GM12878 (cell line): ENCODE results near the gene RAD23B. TPM values are rescaled to one million over a fixed set of nuclear protein-coding genes. Genes with fewer than 3 reads are reported as not detected.
"Not testable (repeated sequence)": the region's sequence is repeated elsewhere in the genome, so short reads cannot be mapped to it uniquely, and the experiment has no call there.

Experiments
- ATAC-seq: fragments of 200-7000 bp; cut with Tn5 transposase; 3 replicates; pipeline ENCODE4 v1.9.1; 2020; ENCODE audit warnings: mild to moderate bottlenecking, moderate library complexity
- BruUV-seq: library from RNA; stranded (reverse); fragments of 400-500 nt; replicated peaks from 2 replicates; lab custom pipeline; 2021; lab: Mats Ljungman, UMichigan
- CTCF ChIA-PET: fragments of 300-600 bp; sonication (Branson Sonifier 250); formaldehyde crosslinking; extraction: SDS; loops from one replicate; lab custom pipeline; 2021; ENCODE audit warnings: inconsistent platforms; lab: Yijun Ruan, JAX
- POLR2A ChIA-PET: fragments of 350-600 bp; formaldehyde crosslinking; extraction: SDS; loops from one replicate; lab custom pipeline; 2021; ENCODE audit warnings: inconsistent platforms; lab: Charles Lee
- RAD21 ChIA-PET: fragments of 300-600 bp; sonication (Branson Sonifier 250); formaldehyde crosslinking; loops from one replicate; lab custom pipeline; 2023; ENCODE audit warnings: antibody characterized with exemption; ENCODE audit not compliant: unreplicated experiment; lab: Charles Lee
- SMC1A ChIA-PET: fragments of 300-600 bp; sonication (Branson Sonifier 250); formaldehyde crosslinking; loops from one replicate; lab custom pipeline; 2023; ENCODE audit not compliant: unreplicated experiment, uncharacterized antibody; lab: Charles Lee
- DNase-seq: peaks from one replicate; pipeline ENCODE4 v3.0.0-alpha.2; 2011; ENCODE audit warnings: low read depth, low spot score
- FAIRE-seq: peaks from 3 replicates; lab custom pipeline; 2011; peaks lifted over from hg19 to GRCh38; lab: Jason Lieb, UNC
- H2AFZ ChIP-seq: 2 replicates; pipeline ENCODE4 v1.6.0; 2011; ENCODE audit warnings: low read depth, low read length, control low read depth; ENCODE audit not compliant: control insufficient read depth
- H3K27ac ChIP-seq: 2 replicates; pipeline ENCODE4 v1.5.1; 2011; ENCODE audit warnings: control low read depth; ENCODE audit not compliant: control insufficient read depth, insufficient read depth
- H3K27me3 ChIP-seq, 2 experiments: replicated peaks in 1 of 2; 2 replicates each; pipeline versions ENCODE4 v1.6.0 to v1.6.1; 2011; ENCODE audit warnings: low read length in 1 of 2; ENCODE audit not compliant: control insufficient read depth in 2 of 2, insufficient read depth in 2 of 2
- H3K36me3 ChIP-seq, 2 experiments: 2 replicates each; pipeline ENCODE4 v1.5.1; 2011; ENCODE audit warnings: low read length in 1 of 2; ENCODE audit not compliant: control insufficient read depth in 2 of 2, insufficient read depth in 2 of 2
- H3K4me1 ChIP-seq: 2 replicates; pipeline ENCODE4 v1.6.1; 2011; ENCODE audit warnings: mild to moderate bottlenecking, low read length, moderate library complexity, mixed read lengths; ENCODE audit not compliant: control insufficient read depth, insufficient read depth
- H3K4me2 ChIP-seq: 2 replicates; pipeline ENCODE4 v1.6.0; 2011; ENCODE audit warnings: control low read depth; ENCODE audit not compliant: control insufficient read depth, insufficient read depth
- H3K4me3 ChIP-seq: fragments of 200-600 bp; sonication (generic); 2 replicates; pipeline ENCODE4 v1.5.1; 2016
- H3K79me2 ChIP-seq: 2 replicates; pipeline ENCODE4 v1.6.0; 2011; ENCODE audit warnings: low read length; ENCODE audit not compliant: control insufficient read depth, insufficient read depth
- H3K9ac ChIP-seq: 2 replicates; pipeline ENCODE4 v1.8.0; 2011; ENCODE audit warnings: low read length, control low read depth, mixed read lengths; ENCODE audit not compliant: control insufficient read depth, insufficient read depth
- H3K9me3 ChIP-seq: replicated peaks from 3 replicates; pipeline ENCODE4 v1.5.1; 2011; ENCODE audit warnings: mild to moderate bottlenecking, low read length; ENCODE audit not compliant: control insufficient read depth, insufficient read depth
- H4K20me1 ChIP-seq: 2 replicates; pipeline ENCODE4 v1.6.0; 2011; ENCODE audit not compliant: control insufficient read depth, insufficient read depth
- BACH1 ChIP-seq: fragments of 450-650 bp; IDR thresholded peaks from 2 replicates; pipeline ENCODE4 v1.6.1; 2017; ENCODE audit warnings: mild to moderate bottlenecking, borderline replicate concordance
- CHD2 ChIP-seq: IDR thresholded peaks from 2 replicates; pipeline ENCODE4 v1.6.1; 2011; ENCODE audit warnings: low read depth, low read length, improper control_type of control experiment, borderline replicate concordance
- EZH2 ChIP-seq: IDR thresholded peaks from 2 replicates; pipeline ENCODE4 v1.6.1; 2012; ENCODE audit warnings: low read depth, mild to moderate bottlenecking, control low read depth, inconsistent platforms, low read length, borderline replicate concordance; ENCODE audit not compliant: control insufficient read depth
- HCFC1 ChIP-seq: fragments of 150-350 bp; IDR thresholded peaks from 2 replicates; pipeline ENCODE4 v1.6.1; 2014; ENCODE audit warnings: low read length
- JUND ChIP-seq: IDR thresholded peaks from 2 replicates; pipeline ENCODE4 v1.6.1; 2012; ENCODE audit warnings: low read depth, mild to moderate bottlenecking, low read length, improper control_type of control experiment, moderate library complexity
- KDM1A ChIP-seq: fragments of 200-600 bp; sonication (generic); IDR thresholded peaks from 2 replicates; pipeline ENCODE4 v1.6.1; 2016; ENCODE audit warnings: borderline replicate concordance
- NR2C2 ChIP-seq: IDR thresholded peaks from 2 replicates; pipeline ENCODE4 v1.6.1; 2011; ENCODE audit warnings: borderline replicate concordance, low read depth; ENCODE audit not compliant: control insufficient read depth, insufficient read length
- NRF1 ChIP-seq: conservative IDR thresholded peaks from 2 replicates; pipeline ENCODE4 v1.6.1; 2011; ENCODE audit warnings: mild to moderate bottlenecking, low read depth, low read length, improper control_type of control experiment
- RUNX3 ChIP-seq: IDR thresholded peaks from 2 replicates; pipeline ENCODE4 v1.6.1; 2012; ENCODE audit warnings: low read length, inconsistent platforms
- WGBS: methylation state at CpG from one replicate; pipeline ENCODE4 v1.1.6; 2016; ENCODE audit warnings: low lambda C conversion rate; ENCODE audit not compliant: insufficient replicate concordance, insufficient coverage; ENCODE audit errors: missing lambda C conversion rate; 5-methylcytosine and 5-hydroxymethylcytosine counted together
- in situ Hi-C: fragments of 300-500 bp; cut with MboI; formaldehyde crosslinking; loops from 9 replicates; pipeline ENCODE4 v1.14.3; 2018; ENCODE audit warnings: mixed read lengths
- intact Hi-C: fragments of 100-400 bp; cut with micrococcal nuclease; formaldehyde crosslinking; loops from one replicate; pipeline ENCODE4 v1.14.2; 2022; ENCODE audit not compliant: unreplicated experiment
- polyA plus RNA-seq, 11 experiments: library from polyadenylated mRNA; depleted of rRNA in 4 of 11; unstranded in 6 of 11; stranded (reverse) in 5 of 11; fragments of >200 nt; fragmentation: Nextera tagmentation in 4 of 11; fragmentation: Illumina TruSeq in 1 of 11; extraction: Ambion mirVana in 4 of 11; extraction: Trizol in 1 of 11; gene quantifications; 1 replicate in 1 of 11; 2 replicates in 10 of 11; pipeline versions ENCODE4 v1.2.1 to v1.2.3, GENCODE V29; 2011 to 2016; ENCODE audit warnings: inconsistent platforms in 2 of 11, missing spikeins in 2 of 11, low read depth in 1 of 11
- total RNA-seq, 4 experiments: library from RNA; depleted of rRNA in 3 of 4; stranded (reverse); fragments of >200 nt in 3 of 4; fragmentation: Illumina TruSeq in 1 of 4; extraction: Trizol in 1 of 4; gene quantifications; 2 replicates each; pipeline versions ENCODE4 v1.2.1 to v1.2.3, GENCODE V29; 2013 to 2021
- TF ChIP-seq, protein P1 (sequence below): fragments of 450-650 bp; formaldehyde crosslinking; IDR thresholded peaks from 2 replicates; pipeline ENCODE4 v1.4.0; 2020; ENCODE audit warnings: mild to moderate bottlenecking, moderate library complexity
- TF ChIP-seq, protein P2 (sequence below): fragments of 450-650 bp; IDR thresholded peaks from 2 replicates; pipeline ENCODE4 v1.6.1; 2016; ENCODE audit warnings: mild to moderate bottlenecking

RAD23B gene
- total and polyA plus RNA-seq, 10 of the 15 experiments (the other 5 are each of a cell fraction or from before 2014, with no cell fraction given): 10.3 to 256 (median 54.6) TPM

DNA sequence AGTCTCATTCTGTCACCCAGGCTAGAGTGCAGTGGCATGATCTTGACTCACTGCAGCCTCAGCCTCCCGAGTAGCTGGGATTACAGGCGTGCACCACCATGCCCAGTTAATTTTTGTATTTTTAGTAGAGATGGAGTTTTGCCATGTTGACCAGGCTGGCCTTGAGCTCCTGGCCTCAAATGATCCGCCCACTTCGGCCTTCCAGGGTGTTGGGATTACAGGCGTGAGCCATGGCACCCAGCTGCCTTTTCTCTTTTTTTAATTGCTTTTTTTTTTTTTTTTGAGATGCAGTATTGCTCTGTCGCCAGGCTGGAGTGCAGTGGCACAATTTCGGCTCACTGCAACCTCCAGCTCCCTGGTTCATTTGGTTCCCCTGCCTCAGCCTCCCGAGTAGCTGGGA is 13.5 kb downstream of the RAD23B start:
- SMC1A ChIA-PET: interaction anchor here (0.6 to 2.7 kb wide), 5 partner anchors 10 to 1366 kb away, joined by 3 to 18 read pairs (median 5); no protein-coding TSS in a partner anchor
- ATAC-seq, H3K9ac ChIP-seq, H4K20me1 ChIP-seq, FAIRE-seq, H3K27me3 ChIP-seq, H3K4me2 ChIP-seq, H3K4me1 ChIP-seq, H2AFZ ChIP-seq, H3K9me3 ChIP-seq, intact Hi-C loops, BruUV-seq, H3K27ac ChIP-seq, DNase-seq, H3K4me3 ChIP-seq, in situ Hi-C loops: not testable (repeated sequence)
- Histone ChIP-seq H3K79me2 (peaks cover 94% of the 10 kb centered on the region), H3K36me3 (peaks cover 0 to 10% of the 10 kb centered on the region in 2 experiments)
- RAD21 ChIA-PET: interaction anchor here (0.8 to 1.2 kb wide), 3 partner anchors 9 to 36 kb away, joined by 4 to 5 read pairs (median 4); no protein-coding TSS in a partner anchor
- POLR2A ChIA-PET: interaction anchor here (0.6 to 1.1 kb wide), 4 partner anchors 8 to 55 kb away, joined by 3 to 5 read pairs (median 4); no protein-coding TSS in a partner anchor
- 90% methylated on average over 6 of the region's 8 CpGs for WGBS
- CTCF ChIA-PET: interaction anchor here (0.6 to 2.1 kb wide), 6 partner anchors 8 to 1411 kb away, joined by 3 to 11 read pairs (median 4); no protein-coding TSS in a partner anchor

DNA sequence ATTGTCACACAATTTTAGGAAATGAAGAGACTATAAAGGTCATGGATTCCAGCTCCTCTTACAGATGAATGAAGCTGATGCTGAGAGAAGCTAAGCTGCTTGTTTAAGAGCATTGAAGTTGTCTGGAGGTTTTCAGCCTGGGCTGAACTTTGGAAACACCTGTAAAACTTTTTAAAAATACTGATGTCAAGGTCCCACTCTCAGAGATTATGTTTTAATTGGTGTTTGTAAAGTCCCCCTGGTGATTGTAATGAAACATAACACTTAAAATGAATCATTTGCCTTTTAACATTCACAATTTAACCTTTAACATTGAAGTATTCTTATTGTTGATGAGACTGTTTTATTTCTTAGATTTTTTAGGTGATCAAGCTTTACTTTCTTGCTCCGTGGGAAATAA is 16.4 kb downstream of the RAD23B start:
- peaks cover 5% of the 10 kb centered on the region for H4K20me1 ChIP-seq
- intact Hi-C loops: no loop called here
- in situ Hi-C loops: no loop called here
- H3K27me3 ChIP-seq: no peaks in the 10 kb centered on the region
- no TSS peak for BruUV-seq
- H3K9ac ChIP-seq: no peak overlapping the region
- SMC1A ChIA-PET: interaction anchor here (0.8 to 2.1 kb wide), 10 partner anchors 12 to 86 kb away, joined by 3 to 7 read pairs (median 4); no protein-coding TSS in a partner anchor
- H3K9me3 ChIP-seq: no peaks in the 10 kb centered on the region
- H2AFZ ChIP-seq: no peak overlapping the region
- 0 out of 2 replicates have a peak, but pooled peaks cover 1% of the 10 kb centered on the region for H3K4me1 ChIP-seq
- peaks cover 0 to 12% of the 10 kb centered on the region in 2 experiments for H3K36me3 ChIP-seq
- ATAC-seq: peak; percentile 20; the same call in 2 of the 3 replicates
- CTCF ChIA-PET: interaction anchor here (0.8 to 1.7 kb wide), 6 partner anchors 9 to 162 kb away, joined by 3 to 6 read pairs (median 4); no protein-coding TSS in a partner anchor
- TF ChIP-seq BACH1: no peak
- no peak for TF ChIP-seq EZH2
- TF ChIP-seq NRF1: no peak
- no peak for TF ChIP-seq JUND
- no peak for TF ChIP-seq CHD2
- no peak for TF ChIP-seq NR2C2
- TF ChIP-seq, protein P1, sequence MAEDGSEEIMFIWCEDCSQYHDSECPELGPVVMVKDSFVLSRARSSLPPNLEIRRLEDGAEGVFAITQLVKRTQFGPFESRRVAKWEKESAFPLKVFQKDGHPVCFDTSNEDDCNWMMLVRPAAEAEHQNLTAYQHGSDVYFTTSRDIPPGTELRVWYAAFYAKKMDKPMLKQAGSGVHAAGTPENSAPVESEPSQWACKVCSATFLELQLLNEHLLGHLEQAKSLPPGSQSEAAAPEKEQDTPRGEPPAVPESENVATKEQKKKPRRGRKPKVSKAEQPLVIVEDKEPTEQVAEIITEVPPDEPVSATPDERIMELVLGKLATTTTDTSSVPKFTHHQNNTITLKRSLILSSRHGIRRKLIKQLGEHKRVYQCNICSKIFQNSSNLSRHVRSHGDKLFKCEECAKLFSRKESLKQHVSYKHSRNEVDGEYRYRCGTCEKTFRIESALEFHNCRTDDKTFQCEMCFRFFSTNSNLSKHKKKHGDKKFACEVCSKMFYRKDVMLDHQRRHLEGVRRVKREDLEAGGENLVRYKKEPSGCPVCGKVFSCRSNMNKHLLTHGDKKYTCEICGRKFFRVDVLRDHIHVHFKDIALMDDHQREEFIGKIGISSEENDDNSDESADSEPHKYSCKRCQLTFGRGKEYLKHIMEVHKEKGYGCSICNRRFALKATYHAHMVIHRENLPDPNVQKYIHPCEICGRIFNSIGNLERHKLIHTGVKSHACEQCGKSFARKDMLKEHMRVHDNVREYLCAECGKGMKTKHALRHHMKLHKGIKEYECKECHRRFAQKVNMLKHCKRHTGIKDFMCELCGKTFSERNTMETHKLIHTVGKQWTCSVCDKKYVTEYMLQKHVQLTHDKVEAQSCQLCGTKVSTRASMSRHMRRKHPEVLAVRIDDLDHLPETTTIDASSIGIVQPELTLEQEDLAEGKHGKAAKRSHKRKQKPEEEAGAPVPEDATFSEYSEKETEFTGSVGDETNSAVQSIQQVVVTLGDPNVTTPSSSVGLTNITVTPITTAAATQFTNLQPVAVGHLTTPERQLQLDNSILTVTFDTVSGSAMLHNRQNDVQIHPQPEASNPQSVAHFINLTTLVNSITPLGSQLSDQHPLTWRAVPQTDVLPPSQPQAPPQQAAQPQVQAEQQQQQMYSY (CRISPR knock-in tag): no peak
- TF ChIP-seq KDM1A: no peak
- no peak for TF ChIP-seq RUNX3
- TF ChIP-seq, protein P2, sequence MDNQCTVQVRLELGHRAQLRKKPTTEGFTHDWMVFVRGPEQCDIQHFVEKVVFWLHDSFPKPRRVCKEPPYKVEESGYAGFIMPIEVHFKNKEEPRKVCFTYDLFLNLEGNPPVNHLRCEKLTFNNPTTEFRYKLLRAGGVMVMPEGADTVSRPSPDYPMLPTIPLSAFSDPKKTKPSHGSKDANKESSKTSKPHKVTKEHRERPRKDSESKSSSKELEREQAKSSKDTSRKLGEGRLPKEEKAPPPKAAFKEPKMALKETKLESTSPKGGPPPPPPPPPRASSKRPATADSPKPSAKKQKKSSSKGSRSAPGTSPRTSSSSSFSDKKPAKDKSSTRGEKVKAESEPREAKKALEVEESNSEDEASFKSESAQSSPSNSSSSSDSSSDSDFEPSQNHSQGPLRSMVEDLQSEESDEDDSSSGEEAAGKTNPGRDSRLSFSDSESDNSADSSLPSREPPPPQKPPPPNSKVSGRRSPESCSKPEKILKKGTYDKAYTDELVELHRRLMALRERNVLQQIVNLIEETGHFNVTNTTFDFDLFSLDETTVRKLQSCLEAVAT: no peak
- no peak for TF ChIP-seq HCFC1
- no peak overlapping the region for H3K27ac ChIP-seq
- no peak overlapping the region for H3K4me2 ChIP-seq
- no peak overlapping the region for H3K4me3 ChIP-seq
- DNase-seq: no peak
- peaks cover 74% of the 10 kb centered on the region for H3K79me2 ChIP-seq
- RAD21 ChIA-PET: interaction anchor here (1.0 to 1.3 kb wide), 5 partner anchors 11 to 58 kb away, joined by 3 to 7 read pairs (median 3); no protein-coding TSS in a partner anchor
- 97% methylated on average over 1 of the region's 1 CpG for WGBS
- POLR2A ChIA-PET: no interaction called here
- FAIRE-seq: no peak
